Measurements from ENCODE around the gene TMEM92. TPM values are rescaled to one million over a fixed set of nuclear protein-coding genes. Genes with fewer than 3 reads are reported as not detected.

The TMEM92 gene
- 1 to 10 TPM in 3 of 4 donors, under 1 TPM in 1; 0.66 to 2.9 (median 1.9) TPM for polyA plus RNA-seq (ENCODE audit: insufficient read length in 4 of 4)

DNA sequence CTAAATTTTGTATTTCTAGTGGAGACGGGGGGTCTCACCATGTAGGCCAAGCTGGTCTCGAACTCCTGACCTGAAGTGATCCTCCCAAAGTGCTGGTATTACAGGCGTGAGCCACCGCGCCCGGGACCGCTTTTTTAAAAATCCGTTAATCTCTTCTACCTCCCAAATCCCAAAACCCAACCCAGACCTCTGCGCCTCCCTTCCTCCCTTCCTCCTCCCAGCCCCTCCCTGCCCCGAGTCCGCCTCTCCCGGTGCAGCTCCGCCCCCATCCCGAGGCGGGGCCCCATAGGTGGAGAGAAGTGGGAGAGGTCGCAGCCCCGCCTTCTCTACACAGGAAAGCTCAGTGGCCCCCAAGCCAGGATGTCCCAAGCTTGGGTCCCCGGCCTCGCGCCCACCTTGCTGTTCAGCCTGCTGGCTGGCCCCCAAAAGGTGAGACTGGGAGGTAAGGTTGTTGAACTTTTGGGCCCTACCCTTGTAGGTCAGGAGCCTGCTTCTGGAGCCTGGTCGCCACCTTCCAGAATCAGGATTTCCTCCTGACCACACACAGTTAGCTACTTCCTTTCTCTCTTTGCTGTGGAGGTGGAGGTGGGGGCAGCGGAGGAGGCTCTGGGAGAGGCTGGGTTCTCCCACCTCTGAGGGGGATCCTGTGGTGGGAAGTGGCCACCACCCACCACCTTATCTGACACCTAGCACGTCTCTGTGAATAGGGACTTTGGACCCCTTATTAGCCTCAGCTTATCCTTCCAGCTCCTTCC, at the start of gene TMEM92:
Gene TMEM92, plus strand, starts transcription at position 325 of the 755 bp plus-strand sequence. Its CDS starts 36 bp downstream, at position 361.
- DNase-seq (ENCODE audit: low read depth in 4 of 4, low spot score in 3 of 4), result no peak

DNA sequence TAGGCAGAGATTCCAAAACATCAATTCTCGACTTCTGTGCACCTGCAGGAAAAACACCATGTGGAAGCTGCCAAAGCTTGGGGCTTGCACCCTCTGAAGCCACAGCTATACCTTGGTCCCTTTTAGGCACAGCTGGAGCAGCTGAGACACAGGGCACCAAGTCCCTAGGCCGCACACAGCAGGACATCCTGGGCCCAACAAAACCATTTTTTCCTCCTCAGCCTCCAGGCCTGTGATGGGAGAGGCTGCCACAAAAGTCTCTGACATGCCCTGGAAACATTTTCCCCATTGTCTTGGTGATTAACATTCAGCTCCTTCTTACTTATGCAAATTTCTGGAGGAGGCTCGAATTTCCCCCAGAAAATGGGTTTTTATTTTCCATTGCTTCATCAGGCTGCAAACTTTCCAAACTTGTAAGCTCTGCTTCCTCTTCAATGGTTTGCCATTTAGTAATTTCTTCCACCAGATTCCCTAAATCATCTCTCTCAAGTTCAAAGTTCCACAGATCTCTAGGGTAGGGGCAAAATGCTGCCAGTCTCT, 48.5 kb upstream of the TMEM92 start:
- no peak for DNase-seq (ENCODE audit: low read depth in 4 of 4, low spot score in 3 of 4)

DNA sequence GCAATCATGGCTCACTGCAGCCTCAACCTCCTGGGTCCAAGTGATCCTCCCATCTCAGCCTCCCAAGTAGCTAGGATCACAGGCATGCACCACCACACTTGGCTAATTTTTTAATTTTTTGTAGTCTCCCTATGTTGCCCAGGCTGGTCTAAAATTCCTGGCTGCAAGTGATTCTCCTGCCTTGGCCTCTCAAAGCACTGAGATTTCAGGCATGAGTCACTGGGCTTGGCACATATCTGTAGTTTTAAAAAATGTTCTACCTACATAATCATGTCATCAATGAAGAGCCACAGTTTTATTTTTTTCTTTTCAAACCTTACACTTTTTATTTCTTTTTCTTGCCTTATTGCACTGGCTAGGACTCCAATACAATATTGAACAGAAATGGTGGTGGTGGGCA, 39.7 kb upstream of the TMEM92 start:
- DNase-seq (ENCODE audit: low read depth in 4 of 4, low spot score in 3 of 4), result no peak

DNA sequence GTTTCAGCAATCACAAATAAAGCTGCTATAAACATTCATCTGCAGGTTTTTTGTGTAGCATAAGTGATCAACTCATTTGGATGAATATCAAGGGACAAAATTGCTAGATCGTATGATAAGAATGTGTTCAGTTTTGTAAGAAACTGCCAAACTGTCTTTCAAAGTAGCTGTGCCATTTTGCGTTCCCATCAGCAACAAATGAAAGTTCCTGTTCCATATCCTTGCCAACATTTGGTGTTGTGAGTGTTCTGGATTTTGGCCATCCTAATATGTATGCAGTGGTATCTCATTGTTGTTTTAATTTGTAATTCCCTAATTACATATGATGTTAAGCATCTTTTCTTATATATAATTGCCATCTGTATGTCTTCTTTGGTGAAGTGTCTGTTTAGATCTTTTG, 36.4 kb upstream of the TMEM92 start:
- DNase-seq (ENCODE audit: low read depth in 4 of 4, low spot score in 3 of 4), result no peak

DNA sequence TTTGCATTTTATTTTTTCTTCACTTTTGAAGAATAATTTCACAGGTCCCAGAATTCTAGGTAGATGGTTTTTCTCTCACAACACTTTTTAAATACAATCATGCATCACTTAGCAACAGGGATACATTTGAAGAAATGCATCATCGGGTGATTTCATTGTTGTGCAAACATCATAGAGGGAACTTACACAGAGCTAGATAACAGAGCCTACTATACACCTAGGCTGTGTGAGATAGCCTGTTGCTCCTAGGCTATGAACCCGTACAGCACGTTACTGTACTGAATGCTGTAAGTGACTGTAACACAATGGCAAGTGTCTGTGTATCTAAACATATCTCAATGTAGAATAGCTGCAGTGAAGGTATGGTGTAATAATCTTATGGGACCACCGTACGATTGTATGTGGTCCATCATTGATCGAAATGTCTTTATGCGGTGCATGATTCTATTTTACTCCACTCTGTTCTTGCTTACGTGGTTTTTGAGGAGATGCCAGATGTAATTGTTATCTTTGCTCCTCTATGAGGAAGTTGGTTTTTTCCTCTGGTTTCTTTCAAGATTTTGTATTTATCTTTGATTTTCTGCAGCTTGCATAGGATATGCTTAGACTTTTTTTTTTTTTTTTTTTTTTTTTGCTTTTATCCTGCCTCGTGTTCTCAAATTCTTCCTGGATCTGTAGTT, 35.5 kb upstream of the TMEM92 start:
- no peak for DNase-seq (ENCODE audit: low read depth in 4 of 4, low spot score in 3 of 4)

- DNase-seq (ENCODE audit: low read depth in 4 of 4, low spot score in 3 of 4), result no peak
Measured at GRCh38 chr17:50239937-50240336, 34.3 kb upstream of the TMEM92 start.

DNA sequence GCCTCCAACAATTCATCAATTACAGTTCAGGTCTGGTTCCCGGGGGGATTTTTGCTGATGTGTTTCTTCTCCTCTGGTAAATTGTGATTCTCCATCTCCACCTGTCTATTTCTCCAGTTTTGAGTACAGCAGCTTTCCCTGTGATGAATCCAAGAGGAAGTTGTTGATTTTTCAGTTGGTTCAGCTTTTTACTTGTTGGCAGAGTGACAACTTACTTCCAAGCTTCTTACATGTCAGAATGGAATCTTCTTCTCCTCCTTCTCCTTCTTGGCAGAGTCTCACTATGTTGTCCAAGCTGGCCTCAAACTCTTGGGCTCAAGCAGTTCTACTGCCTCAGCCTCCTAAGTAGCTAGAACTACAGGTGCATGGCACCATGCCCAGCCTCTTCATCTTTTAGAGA, 33.4 kb upstream of the TMEM92 start:
- DNase-seq (ENCODE audit: low read depth in 4 of 4, low spot score in 3 of 4), result no peak

DNA sequence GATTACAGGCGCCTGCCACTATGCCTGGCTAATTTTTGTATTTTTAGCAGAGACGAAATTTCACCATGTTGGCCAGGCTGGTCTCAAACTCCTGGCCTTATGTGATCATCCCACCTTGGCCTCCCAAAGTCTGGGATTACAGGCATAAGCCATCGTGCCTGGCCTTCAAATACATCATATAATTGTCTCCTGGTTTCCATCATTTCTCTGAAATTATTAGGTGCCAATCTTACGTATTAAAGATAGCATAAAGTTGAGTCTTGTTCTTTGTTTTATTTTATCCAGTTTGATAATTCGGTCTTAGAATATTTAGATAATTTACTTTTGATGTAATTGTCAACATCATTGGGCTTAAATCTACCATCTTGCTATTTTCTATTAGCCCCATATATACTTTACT, 32.8 kb upstream of the TMEM92 start:
- no peak for DNase-seq (ENCODE audit: low read depth in 4 of 4, low spot score in 3 of 4)

DNA sequence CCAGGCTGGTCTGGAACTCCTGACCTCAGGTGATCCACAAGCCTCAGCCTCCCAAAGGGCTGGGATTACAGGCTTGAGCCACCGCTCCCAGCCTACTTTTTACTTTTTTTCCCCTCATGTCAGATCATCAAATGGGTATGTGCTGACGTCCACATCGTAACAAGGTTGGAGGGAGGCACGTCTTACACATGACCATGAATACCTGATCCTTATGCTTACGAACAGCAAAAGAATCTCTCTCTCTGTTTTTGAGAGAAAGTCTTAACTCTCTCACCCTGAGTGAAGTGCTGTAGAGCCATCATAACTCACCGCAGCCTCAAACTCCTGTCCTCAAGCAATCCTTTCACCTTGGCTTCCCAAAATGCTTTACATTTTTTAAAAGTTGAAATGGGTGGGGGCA, 29.5 kb upstream of the TMEM92 start:
- DNase-seq (ENCODE audit: low read depth in 4 of 4, low spot score in 3 of 4), result no peak

DNA sequence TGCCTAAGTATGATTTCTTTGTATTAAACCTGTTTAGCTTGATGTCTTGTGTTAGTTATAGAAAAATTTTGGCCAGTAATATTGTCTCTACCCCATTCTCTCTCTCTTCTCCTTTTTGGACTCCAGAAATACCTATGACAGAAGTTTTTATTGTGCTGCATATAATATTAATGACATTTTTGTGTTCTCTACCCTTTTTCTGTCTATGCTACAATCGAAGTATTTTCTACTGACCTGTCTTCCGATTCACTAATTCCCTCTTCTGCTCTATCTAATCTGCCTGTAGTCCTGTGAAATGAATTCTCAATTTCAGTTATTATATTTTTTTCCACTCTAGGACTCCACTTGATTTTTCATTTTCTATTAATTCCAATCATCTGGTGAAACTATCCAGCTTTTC, 26.0 kb upstream of the TMEM92 start:
- no peak for DNase-seq (ENCODE audit: low read depth in 4 of 4, low spot score in 3 of 4)

DNA sequence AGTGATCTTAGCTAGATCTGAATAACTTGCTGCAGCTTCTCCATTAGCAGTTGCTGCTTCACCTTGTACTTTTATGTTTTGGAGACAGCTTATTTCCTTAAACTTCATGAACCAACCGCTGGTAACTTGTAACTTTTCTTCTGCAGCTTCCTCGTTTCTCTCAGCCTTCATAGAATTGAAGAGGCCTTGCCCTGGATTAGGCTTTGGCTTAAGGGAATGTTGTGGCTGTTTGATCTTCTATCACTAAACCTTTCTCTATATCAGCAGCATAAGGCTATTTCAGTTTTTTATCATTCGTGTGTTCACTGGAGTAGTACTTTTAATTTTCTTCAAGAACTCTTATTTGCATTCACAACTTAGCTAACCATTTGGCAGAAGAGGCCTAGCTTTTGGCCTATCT, 21.5 kb upstream of the TMEM92 start:
- no peak for DNase-seq (ENCODE audit: low read depth in 4 of 4, low spot score in 3 of 4)

DNA sequence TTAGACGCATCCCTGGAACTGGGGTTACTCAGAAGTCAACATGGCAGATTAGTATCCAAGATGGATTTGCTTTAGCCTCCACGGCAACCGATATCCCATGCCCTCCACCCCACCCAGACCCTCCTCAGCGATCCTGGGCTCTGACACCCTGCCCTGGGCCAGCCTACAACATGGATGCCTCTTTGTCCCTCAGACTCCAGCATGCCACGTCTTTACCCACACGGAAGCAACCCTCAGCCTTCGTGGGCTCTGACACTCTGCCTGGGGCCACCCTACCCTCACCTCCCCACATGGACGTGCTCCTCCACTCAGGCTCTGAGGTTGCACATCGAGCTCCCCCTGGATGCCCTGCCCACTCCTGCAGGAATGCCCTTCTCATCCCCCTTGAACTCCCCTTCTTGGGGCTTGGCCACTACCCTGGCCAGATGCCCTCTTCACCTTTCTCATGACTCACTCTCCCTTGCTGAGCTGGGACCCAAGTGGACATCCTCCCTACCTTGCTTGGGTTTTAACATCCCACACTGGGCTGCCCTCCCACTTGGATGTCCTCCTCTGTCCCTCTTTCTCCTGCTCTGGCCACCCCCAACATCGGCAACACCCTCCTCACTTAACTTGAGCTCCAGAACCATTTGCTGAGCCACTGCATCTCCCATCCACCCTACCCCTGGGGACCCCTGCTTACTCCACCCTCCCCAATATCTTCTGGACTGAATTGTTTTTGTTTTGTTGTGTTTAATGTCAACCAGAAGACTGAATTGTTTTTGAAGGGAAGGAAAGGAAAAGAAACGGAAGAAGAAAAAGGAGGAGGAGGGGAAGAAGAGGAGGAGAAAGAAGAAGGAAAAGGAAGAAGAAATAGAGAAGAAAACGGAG, 18.3 kb upstream of the TMEM92 start:
- no peak for DNase-seq (ENCODE audit: low read depth in 4 of 4, low spot score in 3 of 4)

DNA sequence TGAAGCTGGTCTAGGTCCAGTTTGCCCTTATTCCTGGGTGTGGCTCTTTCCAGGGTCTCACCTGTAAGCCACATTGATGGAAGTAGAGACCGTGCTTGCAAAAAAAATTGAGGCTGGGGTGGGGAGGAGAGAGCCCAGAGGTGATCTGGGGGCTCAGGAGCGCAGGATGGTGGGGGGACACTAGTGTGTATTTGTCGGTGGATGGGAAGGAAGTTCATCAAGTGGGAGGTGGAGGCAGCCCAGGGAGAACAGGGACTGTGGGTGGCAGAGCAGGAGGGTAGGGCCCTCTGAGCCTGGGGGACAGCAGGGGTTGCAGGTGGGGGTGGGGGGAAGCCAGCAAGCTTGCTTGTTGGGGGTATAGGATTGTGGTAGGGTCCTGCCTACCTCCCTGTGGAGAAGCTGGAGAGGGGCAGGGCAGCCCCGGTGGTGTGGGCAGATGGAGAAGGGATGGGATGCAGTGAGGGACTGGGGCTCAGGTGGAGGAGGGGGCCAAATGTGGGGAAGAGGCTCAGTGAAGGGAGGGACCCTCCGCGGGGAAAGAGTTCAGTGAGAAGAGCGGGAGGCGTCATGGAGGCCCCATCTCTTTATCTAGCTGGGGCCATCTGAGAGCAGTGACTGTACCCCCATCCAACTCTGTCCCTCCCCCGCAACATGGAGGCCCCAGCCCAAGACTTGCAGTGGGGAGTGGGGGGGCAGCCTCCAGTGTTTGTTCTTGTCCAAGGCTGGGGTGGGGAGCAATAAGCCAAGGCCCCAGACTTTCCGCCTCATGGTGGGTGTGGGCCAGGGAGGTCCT, 17.2 kb upstream of the TMEM92 start:
- no peak for DNase-seq (ENCODE audit: low read depth in 4 of 4, low spot score in 3 of 4)

- DNase-seq (ENCODE audit: low read depth in 4 of 4, low spot score in 3 of 4), result no peak
Measured at GRCh38 chr17:50257676-50258224, 16.5 kb upstream of the TMEM92 start.

GRCh38 chr17:50258647-50259476, 15.4 kb upstream of the TMEM92 start:
- no peak for DNase-seq (ENCODE audit: low read depth in 4 of 4, low spot score in 3 of 4)

GRCh38 chr17:50259477-50260324, 14.6 kb upstream of the TMEM92 start:
- DNase-seq (ENCODE audit: low read depth in 4 of 4, low spot score in 3 of 4), result no peak

DNA sequence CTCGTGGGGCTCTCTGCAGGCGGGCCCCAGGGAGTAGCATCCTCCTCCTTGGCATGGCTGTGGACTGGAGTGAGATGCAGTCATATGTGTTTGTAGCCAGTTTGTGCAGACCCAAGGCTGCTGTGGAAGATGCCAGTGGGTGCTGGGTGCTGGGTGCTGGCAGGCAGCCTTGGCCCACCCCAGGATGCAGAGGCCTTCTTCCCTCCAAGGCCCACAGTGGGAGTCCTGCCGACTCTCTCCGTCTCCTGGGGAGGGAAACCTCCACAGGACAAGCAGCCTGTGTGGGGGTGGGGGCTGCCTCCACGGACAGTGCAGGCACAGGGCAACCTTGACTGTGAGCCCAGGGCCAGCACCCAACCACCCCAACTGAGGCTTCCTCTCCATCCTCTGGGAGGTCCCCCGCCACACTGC, 13.8 kb upstream of the TMEM92 start:
- no peak for DNase-seq (ENCODE audit: low read depth in 4 of 4, low spot score in 3 of 4)

Measured in left renal pelvis (tissue), 4 donors.